ENCODE data around the gene SORL1.

DNA sequence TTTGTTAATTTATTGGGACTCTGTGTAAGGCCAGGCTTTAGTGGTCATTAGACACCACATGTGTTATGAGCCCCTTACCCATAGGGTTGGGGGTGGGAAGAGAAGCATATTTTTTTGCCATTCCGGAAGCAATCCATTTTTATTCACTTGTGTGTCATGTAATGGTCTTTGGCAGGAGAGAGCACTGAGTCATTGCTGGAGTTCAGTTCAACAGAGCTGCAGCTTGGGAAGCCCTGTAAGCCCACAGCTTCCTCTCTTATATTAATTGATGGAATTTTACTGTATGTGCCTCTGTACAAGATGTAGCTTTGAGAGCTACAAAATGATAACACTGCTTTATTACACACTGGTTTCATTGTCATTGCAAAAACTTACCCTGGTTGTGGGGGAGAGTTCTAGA, 177.9 kb downstream of the SORL1 start:
- TF ChIP-seq, protein P1, sequence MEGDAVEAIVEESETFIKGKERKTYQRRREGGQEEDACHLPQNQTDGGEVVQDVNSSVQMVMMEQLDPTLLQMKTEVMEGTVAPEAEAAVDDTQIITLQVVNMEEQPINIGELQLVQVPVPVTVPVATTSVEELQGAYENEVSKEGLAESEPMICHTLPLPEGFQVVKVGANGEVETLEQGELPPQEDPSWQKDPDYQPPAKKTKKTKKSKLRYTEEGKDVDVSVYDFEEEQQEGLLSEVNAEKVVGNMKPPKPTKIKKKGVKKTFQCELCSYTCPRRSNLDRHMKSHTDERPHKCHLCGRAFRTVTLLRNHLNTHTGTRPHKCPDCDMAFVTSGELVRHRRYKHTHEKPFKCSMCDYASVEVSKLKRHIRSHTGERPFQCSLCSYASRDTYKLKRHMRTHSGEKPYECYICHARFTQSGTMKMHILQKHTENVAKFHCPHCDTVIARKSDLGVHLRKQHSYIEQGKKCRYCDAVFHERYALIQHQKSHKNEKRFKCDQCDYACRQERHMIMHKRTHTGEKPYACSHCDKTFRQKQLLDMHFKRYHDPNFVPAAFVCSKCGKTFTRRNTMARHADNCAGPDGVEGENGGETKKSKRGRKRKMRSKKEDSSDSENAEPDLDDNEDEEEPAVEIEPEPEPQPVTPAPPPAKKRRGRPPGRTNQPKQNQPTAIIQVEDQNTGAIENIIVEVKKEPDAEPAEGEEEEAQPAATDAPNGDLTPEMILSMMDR (IDR thresholded peaks at IDR 0.05), result no peak
- TF ChIP-seq POLR2A (IDR thresholded peaks at IDR 0.05) (no peak), POLR2AphosphoS5 (IDR thresholded peaks at IDR 0.05) (no peak), EP300 (IDR thresholded peaks at IDR 0.05) (no peak)
